Right lobe of liver (tissue), 4 donors: ENCODE measurements around the gene SRCAP.

Source experiments
- POLR2A ChIP-seq: fragments of 450-650 bp; IDR thresholded peaks from one replicate; pipeline ENCODE4 v1.6.1; 2017; ENCODE audit warnings: antibody characterized with exemption, mild to moderate bottlenecking
- TF ChIP-seq, protein P1 (sequence below), 4 donors: fragments of 200-600 bp in 3 of 4; fragments of 450-650 bp in 1 of 4; IDR thresholded peaks; one replicate each; pipeline versions ENCODE4 v1.5.1 to v1.8.0; 2016 to 2022; ENCODE audit warnings: antibody characterized with exemption in 4 of 4, mild to moderate bottlenecking in 2 of 4
- donor health status: DM: no; HTN: no; CAD: no.
- donor health status: DM: no; HTN: no; CAD: no.
- donor health status: DM: no; HTN: yes; CAD: no.

DNA sequence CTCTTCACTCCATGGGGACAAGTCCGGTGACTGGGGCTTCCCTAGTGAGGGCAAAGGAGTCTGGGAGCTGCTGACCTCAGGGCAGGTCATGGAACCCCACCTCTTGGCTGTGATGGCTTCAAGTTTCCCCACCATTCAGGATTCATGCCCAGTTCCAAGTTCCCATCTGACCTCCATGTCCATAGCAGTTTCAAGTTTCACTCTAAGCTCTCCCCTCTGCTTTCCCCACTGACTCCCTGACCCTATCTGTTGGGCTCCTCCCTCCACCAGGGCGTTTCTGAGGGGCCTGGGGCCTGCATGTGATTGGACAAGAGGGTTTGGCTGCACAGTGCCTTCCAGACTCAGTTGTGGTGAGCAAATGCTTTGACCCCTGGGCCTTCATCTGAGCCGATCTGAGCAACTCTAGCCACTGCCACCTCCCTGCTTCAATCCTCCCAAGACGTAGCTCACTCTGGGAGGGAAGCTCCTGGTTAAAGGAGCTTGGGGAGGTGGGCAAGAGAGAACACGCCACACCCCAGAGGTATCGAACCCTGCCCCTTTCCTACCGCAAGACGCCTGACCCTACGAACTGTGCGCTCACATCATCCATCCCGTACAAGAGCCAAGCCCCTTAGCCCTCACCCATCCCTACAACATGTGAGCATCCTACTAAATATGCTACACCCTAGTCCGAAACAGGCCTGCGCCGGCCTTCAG lies 79.7 kb downstream of the SRCAP start:
- TF ChIP-seq, protein P1, sequence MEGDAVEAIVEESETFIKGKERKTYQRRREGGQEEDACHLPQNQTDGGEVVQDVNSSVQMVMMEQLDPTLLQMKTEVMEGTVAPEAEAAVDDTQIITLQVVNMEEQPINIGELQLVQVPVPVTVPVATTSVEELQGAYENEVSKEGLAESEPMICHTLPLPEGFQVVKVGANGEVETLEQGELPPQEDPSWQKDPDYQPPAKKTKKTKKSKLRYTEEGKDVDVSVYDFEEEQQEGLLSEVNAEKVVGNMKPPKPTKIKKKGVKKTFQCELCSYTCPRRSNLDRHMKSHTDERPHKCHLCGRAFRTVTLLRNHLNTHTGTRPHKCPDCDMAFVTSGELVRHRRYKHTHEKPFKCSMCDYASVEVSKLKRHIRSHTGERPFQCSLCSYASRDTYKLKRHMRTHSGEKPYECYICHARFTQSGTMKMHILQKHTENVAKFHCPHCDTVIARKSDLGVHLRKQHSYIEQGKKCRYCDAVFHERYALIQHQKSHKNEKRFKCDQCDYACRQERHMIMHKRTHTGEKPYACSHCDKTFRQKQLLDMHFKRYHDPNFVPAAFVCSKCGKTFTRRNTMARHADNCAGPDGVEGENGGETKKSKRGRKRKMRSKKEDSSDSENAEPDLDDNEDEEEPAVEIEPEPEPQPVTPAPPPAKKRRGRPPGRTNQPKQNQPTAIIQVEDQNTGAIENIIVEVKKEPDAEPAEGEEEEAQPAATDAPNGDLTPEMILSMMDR (IDR thresholded peaks at IDR 0.05): no peak
- TF ChIP-seq POLR2A: no peak
